NCI-H1092 treated with DMSO at 0.1 percent for 48 hours (cell line): ENCODE results near the gene SMAD3.
A peak's percentile ranks its signal among the peaks of the same experiment; 100 is the strongest.
"Not testable (repeated sequence)": the region's sequence is repeated elsewhere in the genome, so short reads cannot be mapped to it uniquely, and the experiment has no call there.

ENCODE experiments used
- DNase-seq: peaks from one replicate; lab custom pipeline; 2025; lab: John Stamatoyannopoulos, UW

The SMAD3 gene

DNA sequence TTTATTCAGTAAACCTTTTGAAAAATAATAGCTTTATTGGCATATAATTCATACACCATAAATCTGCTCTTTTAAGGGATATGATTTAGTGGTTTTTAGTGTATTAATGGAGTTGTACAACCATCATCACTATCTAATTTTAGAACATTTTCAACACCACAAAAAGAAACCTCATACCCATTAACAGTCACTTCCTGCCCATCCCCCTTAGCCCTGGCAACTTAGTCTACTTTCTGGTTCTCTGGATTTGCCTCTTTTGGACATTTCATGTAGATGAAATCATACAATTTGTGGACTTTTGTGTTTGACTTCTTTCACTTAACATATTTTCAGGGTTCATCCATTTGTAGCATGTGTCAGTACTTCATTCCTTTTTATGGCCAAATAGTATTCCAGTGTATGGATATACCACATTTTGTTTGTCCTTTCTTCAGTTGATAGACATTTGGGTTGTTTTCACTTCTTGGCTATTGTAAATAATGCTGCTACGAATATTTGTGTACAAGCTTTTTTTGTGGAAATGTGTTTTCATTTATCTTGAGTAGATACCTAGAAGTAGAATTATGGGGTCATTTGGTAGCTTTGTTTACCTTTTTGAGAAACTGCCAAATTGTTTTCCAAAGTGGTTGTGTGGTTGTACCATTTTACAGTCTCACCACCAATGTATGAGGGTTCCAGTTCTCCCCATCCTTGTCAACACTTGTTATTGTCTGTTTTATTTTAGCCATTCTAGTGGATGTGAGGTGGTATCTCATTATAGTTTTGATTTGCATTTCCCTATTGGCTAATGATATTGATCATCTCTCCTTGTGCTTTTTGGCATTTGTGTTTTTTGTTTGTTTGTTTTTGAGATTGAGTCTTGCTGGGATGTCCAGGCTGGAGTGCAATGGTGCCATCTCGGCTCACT, 45.8 kb downstream of the SMAD3 start:
- no peak for DNase-seq

DNA sequence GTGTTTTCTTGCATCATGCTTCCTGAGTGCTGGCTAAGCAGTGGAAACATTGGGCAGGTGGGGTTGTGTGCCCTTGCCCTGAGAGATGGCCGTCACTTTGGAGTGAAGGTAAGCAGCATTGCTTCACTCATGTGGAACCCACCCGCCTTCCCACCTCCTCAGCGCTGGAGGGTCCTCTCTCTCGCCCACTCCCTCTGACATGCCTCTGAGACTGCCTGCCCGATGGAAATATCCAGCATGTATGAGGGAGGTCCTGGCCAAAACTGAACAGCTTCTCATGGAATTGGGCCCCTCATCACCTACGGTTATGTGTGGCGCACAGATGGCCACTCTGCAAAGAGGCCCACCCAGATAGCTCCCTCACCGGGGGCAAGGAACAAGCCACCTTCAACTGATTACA, 48.6 kb downstream of the SMAD3 start:
- DNase-seq = no peak

DNA sequence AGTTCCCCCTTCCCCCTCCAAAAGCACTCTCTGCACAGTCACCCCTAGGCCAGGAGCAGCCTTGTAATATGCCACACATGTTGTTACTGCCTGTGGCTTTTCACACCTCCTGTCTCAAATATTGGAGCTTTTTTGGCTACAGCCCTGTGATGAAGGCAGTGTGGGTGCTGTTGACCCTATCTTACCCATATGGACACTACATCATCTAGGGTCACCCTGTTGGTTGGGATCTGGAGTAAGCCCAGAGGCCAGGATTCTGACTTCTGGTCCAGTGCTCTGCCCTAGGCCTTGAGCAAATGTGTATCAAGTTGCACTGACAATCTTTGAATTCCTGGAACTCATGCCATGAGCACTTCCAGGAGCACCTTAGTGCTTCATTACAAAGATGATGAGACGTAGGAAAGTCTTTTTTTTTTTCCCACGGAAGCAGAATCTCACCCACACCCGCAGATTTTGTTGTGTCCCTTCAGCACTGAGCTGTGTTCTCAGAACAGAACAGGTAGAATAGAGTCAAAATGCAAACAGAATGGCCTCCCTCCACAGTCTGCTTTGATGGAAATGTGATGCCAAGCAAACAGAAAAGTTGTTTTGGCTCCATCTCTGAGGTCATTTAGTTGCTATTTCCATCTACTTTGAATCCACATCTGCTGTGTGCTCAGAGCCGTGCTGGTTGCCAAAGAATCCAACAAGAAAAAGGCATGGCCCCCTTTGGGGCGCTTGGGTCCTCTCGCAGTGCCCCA, 49.6 kb downstream of the SMAD3 start:
- no peak for DNase-seq

DNA sequence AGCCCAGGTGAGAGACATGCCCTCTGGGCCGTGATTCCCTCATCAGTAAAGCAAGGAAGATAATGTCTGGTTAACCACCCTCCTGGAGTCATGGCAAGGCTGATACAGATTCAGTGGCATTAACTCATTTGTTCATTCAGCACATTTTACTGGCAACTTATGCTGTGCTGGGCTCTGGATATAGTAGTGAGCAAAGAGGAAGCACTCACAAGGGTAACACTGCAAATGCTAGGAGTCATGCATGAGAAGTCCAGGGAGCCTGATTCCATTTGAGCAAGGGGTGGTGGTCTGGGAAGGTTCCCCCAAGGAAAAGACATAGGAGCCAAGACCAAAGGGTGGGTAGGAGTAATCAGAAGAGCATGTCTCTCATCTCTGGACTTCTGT, 50.2 kb downstream of the SMAD3 start:
- no peak for DNase-seq

DNA sequence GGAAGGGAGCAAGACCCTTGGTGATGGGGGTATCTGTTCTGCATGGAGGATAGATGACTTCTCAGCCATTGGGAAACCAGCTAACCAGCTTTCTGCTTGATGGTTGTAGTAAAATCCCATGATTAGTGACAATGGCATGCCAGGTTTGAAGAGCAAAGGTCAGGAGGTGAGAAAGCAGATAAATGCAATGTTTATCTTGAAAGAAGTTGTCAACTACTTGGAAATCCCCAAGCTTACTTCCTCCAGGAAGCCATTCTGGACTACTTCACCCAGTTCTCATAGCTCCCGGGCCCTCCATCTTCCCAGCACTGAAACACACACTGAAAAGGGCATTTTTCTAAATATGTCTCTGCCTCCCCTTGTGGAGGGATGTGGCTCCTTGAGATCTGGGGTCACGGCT, 51.3 kb downstream of the SMAD3 start:
- DNase-seq = no peak

DNA sequence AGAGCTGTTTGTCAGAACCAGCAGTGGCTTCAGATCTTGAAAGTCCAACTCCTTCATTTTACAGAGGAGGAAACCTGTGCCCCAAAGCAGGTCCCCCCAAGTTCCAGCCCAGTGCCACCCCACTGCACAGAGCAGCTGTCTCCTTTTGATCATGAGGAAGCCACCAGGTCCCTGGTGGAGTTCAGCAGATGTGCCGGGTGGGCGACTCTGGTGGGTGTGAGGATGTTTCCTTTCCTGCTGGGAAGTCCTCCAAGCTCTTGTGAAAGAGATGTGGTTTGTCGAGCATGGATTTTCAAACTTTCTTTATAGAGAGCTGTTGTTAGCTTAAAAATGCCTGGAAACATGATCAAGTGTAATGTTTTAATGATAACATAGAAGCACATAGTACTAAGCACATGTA, 52.0 kb downstream of the SMAD3 start:
- DNase-seq = no peak

DNA sequence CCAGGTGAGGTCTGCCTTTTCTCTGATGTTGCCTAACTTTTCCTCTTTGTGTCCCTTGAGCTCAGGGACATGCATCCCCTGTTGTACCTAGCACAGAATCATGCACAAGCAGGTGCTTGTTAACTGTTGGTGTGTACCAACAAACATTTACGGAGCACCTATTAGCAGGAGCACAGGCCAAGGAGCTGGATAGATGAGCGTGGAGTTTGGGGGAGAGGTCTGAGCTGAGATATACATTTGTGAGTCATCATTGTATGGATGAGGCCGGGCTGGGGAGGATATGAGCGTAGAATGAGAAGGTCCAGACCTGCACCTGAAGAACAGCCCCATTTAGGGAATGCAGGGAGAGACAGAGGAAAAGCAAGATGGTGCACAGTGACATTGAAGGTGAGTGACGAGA, 53.4 kb downstream of the SMAD3 start:
- DNase-seq = no peak

DNA sequence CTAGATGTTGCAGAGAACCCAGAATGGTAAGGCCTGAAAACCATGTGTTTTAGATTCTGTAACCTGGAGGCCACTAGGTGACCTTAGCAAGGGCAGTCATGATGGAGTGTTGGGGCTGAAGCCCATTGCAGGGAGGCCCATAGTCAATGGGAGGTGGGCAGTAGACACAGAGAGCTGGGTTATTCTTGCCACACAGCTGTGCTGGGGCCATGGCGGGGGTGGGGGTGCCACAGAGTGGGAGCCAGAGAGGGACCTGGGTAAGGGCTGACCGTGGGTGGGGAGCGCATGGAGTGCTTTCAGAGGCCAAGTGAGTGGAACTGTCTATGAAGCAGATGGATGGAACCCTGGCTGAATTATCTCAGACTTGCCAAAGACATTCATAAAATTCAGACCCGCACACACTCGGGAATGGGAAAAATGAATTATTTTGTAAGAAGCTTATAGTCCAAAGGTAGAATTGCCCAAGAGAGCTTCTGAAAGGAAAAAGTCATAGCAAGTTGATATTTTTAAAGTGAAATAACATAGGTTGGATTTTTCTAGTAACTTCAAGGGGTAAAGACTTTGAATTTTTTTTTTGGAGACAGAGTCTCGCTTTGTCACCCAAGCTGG, 53.9 kb downstream of the SMAD3 start:
- DNase-seq = no peak

DNA sequence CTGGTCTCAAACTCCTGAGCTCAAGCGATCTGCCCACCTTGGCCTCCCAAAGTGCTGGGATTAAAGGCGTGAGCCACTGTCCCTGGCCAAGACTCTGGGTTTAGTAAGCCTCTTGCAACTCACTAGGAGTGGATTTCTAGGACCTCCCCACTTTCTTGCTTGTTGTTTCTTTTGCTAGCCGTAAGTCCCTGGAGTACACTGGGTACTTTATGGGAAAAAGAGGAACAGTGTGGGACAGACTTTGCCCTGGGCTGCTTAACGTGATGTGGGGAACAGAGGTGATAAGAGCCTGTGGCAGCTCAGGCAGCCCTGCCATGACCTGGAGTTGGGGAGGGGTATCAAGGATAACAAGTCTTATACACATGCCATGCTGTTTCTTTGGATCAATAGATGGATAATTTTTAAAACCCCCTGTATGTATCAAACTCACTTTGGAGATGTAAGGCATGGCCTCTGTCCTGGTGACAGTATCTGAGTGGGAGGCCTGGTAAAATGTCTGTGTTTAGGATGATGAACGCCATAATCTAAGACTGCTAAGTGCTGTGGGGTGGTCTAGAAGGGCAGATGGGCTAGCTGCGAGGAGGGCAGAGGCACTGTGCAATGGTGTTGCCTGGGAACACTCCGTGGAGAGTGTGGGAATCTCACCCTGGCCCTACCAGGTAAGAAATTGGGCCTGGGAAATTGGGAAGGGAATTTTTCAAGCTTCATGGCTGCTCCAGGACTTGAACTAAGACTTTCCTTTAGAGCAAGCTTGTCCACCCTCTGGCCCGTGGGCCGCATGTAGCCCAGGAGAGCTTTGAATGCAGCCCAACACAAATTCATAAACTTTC, 54.8 kb downstream of the SMAD3 start:
- no peak for DNase-seq

DNA sequence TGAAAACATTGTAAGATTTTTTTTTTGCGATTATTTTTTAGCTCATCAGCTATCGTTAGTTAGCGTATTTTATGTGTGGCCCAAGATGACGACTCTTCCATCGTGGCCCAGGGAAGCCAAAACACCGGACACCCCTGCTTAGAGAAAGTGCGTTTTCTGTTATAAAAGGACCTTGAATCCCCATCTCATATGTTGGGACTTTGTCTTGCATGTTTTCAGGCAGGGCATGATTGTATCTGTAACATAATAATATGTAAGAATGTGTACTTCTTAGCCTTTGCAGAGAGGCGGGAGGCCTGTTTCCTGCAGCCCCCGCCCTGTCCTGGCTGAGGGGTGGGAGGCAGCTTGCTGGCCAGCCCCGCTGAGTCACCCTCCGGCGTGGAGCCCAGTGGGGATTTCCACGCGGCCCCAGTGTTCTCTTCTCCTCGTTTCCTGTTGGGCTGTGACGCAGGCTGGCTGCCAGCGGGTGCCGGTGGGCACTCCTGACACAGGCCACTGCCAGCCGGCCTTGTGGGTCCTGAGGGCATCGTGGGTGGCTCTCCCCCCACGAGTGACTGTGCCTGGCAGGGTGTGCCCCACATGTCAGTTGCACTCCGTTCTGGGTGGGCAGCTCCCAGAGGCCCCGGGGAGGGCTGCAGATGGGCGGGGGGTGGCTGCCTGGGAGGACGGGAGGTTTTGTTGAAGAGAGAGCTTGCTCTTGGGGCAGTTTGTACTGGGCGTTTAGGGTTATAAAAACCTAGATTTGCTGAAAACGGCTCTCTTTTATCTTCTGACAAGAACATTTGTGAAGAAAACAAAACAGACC, 55.6 kb downstream of the SMAD3 start:
- DNase-seq = no peak

DNA sequence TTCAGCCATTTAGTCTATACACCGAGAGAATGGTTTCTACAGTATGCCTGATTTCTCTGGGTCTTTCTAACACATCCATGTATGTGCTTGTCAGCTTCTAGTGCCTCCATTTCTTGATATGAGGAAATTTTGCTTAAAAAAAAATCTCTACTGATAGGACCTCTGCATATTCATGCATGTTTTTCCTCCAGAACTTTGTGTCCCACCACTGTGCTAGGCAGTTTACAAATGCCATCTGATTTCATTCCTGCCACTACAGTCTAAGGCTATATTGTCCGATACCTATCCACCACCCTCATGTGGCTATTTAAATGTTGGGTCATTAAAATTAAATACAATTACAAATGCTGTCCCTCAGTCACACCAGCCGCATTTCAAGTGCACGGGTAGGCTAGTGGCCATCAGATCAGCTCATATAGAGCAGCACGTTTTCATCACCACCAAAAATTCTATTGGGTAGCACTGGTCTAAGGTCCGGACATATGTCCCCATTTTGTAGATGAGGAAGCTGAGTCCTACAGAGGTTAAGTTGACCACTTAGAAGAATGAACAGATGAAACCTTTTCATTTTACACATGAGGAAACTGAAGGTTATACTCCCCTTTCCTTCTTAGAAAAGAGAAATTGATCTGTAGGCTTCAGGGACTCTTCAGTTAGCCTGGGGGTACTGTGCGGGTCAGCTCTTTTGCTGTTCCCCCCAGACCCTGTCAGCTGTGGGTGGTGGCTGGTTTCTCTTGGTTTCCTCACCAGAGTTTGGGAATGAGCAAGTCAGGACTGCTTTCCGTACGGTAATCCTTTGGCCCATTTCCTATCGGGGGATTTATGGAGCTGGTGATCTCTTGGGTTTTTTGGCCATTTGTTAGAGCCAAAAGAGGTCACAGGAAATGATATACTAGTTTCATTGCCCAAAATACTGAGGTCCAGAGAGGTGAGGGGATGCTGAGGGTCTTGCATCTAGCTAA, 56.5 kb downstream of the SMAD3 start:
- DNase-seq = no peak

DNA sequence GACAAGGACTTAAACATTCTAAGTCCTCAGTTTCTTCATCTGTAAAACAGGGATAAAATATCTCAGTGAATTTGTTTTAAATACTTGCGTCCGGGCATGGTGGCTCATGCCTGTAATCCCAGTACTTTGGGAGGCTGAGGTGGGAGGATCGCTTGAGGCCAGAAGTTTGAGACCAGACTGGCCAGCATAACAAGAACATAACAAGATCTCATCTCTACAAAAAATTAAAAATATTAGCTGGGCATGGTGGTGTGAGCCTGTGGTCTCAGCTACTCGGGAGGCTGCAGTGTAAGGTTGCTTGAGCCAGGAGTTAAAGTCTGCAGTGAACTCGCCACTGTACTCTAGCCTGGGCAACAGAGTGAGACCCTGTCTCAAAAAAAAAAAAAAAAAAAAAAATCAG, 57.4 kb downstream of the SMAD3 start:
- not testable (repeated sequence) for DNase-seq

DNA sequence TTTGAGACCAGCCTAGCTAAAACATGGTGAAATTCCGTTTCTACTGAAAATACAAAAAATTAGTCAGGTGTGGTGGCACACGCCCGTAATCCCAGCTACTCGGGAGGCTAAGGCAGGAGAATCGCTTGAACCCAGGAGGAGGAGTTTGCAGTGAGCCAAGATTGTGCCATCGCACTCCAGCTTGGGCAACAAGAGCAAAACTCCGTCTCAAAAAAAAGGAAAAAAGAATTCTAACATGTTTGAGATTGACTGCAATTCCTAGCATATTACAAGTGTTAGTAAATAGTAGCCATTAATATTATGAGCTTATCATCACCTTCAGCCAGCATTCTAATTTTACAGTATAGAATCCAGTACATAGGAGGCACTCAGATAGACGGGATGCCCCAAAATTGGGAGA, 57.9 kb downstream of the SMAD3 start:
- DNase-seq = not testable (repeated sequence)

DNA sequence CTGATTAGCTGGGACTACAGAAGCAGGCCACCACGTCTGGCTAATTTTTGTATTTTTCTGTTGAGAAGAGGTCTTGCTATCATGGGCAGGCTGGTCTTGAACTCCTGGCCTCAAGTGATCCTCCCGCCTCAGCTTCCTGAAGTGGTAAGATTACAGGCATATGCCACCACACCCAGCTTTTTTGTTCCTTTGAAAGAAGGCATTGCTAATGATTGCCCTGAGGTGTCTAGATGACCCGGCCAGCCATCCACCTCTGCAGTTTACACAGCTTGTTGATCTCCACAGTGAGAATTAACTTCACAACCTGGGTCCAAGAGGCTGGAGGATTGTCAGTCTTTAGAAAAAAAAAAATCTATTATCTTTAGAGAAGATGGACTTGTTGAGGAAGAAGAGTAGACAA, 58.7 kb downstream of the SMAD3 start:
- no peak for DNase-seq

DNA sequence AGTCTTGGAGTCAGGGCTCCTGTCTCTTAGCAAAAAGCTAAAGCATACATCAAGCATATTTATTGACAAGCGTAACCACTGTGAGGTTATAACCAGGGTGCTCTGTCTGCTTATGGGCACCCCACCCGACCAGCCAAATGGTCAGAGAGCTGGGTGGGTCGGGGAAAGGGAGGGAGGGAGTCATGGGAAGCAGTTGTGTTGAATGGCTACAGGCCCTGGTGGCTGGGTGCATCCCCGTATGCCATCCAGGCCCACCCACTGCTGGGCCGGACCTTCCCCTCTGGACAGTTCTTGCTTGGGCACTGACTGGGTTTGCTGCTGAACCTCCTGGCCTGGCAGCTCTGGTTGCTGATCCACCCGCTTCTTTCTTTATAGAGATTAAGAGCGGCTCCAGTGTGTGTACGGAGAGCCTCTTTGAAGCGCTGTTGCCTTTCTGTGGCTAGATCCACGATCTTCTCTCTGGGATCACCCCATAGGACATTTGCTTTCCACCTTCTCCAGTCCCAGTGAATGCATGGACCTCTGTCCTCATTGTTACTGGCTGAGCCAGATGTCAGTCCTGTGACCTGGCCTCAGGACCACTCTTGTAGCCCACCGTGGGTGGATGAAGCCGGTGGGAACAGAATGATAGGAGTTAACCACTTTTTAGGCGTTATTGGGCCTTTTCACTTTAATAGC, 59.6 kb downstream of the SMAD3 start:
- no peak for DNase-seq

DNA sequence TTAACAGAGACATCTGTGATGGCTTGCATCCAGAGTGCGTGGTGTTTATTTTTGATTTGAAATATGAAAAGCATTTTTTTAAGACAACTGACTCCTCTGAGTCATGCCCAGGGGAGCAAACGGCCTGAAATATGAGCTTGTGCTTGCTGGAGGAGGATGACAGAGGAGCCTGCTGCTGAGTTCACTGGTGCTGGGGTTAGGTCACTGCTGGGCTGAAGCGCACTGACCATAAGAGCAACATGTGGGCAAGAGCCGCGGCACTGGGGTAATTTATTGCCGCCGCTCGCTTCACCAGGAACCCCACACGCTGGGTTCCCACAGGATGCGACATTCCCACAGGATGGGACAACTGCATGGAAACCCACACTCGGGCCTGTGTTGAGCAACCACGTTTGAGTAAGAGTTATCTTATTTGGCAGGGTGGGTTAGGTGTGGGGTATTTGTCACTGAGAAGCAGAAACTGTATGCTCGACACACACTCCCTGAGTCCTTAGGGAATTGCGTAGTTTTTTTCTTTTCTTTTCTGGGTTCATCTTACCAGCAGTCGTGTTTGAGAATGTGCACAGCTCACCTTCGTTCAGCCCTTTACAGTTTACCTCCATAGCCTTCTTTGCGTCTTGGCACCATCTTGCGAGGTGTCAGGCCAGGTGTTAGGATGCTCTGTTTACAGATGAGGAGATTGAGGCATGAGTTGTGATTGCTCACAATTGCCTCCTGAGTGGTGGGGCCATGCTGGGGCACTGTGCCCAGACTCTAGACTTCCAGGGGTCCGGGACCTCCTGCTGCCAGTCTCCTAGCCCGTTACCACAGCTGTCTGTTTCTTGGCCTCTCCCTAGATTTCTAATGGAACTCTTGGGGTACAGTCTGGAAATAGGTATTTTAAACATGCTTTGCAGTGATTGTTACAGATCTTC, 60.4 kb downstream of the SMAD3 start:
- no peak for DNase-seq

DNA sequence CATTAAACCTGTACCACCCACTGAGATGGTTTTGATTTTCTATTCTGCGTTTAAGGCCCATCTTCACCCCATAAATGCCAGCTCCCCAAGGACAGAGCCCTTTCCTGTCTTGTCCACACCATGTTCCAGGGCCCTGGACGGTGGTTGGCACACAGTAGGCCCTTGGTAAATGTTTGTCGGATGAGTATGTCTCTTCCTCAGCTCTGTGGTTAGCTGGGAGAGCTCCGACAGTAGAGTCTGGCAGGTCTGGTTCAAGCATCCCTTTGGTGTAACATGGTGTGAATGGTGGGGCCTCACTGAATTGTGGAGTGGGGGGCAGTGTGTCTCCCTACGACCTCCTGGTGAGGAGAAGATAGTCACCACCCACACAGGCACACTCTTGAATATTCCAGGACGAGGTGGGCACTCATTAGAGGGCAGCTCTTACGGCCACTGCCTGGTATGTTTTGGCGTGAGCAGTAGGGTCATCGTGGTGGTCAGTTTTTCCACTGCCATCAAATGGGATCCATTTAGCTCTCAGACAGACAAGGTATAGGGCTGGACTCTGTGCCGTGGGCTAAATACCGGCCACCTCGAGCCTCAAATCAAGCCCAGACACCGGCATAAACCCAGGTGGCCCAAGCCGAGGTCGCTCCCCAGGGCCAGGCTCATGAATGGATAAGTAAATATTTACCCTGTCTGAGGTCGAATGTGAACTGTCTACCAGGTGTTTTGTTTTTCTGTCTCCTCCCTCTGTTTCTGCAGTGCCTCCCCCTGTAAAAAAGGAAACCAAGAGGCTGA, 61.3 kb downstream of the SMAD3 start:
- peak; percentile 8 for DNase-seq

DNA sequence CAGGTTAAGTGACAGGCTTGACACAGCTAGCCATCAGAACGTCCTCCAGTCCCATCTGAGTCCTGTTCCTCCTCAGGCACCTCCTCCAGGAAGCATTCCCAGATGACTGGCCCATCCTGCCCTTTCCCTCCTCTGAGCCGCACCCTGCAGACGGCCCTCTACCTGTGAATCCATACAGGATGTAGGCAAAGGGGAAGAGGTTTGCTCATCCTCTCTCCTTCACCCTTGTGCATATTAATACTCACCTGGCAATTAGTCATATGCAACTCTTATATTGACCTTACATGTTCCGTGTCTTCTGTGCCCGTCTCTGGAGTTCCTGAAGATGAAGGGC, 61.9 kb downstream of the SMAD3 start:
- no peak for DNase-seq
